HEK293T (cell line): ENCODE results near the gene PRICKLE1.
A peak's percentile ranks its signal among the peaks of the same experiment; 100 is the strongest.

Experiments used
- BHLHE40 ChIP-seq: fragments of 450-650 bp; IDR thresholded peaks from 2 replicates; pipeline ENCODE4 v1.6.1; 2016; ENCODE audit warnings: mild to moderate bottlenecking, moderate library complexity, borderline replicate concordance
- CTBP1 ChIP-seq: fragments of 450-650 bp; IDR thresholded peaks from 2 replicates; pipeline ENCODE4 v1.6.1; 2016; ENCODE audit warnings: borderline replicate concordance
- ELF4 ChIP-seq: fragments of 450-650 bp; IDR thresholded peaks from 2 replicates; pipeline ENCODE4 v1.6.1; 2017; ENCODE audit warnings: antibody characterized with exemption
- FOXA1 ChIP-seq: fragments of 450-650 bp; IDR thresholded peaks from 2 replicates; pipeline ENCODE4 v1.6.1; 2016; ENCODE audit warnings: mild to moderate bottlenecking
- FOXK2 ChIP-seq: fragments of 450-650 bp; IDR thresholded peaks from 2 replicates; pipeline ENCODE4 v1.6.1; 2016; ENCODE audit warnings: mild to moderate bottlenecking
- FOXM1 ChIP-seq: fragments of 450-650 bp; IDR thresholded peaks from 2 replicates; pipeline ENCODE4 v1.6.1; 2017; ENCODE audit warnings: mild to moderate bottlenecking, borderline replicate concordance
- HDGF ChIP-seq: fragments of 450-650 bp; IDR thresholded peaks from 2 replicates; pipeline ENCODE4 v1.6.1; 2017; ENCODE audit warnings: antibody characterized with exemption, borderline replicate concordance
- L3MBTL2 ChIP-seq: fragments of 450-650 bp; conservative IDR thresholded peaks from 2 replicates; pipeline ENCODE4 v1.6.1; 2016; ENCODE audit warnings: mild to moderate bottlenecking
- LEF1 ChIP-seq: fragments of 450-650 bp; IDR thresholded peaks from 2 replicates; pipeline ENCODE4 v1.6.1; 2017; ENCODE audit warnings: mild to moderate bottlenecking, borderline replicate concordance
- NFRKB ChIP-seq: fragments of 450-650 bp; IDR thresholded peaks from 2 replicates; pipeline ENCODE4 v1.6.1; 2016; ENCODE audit warnings: mild to moderate bottlenecking, moderate library complexity
- PKNOX1 ChIP-seq: fragments of 450-650 bp; IDR thresholded peaks from 2 replicates; pipeline ENCODE4 v1.6.1; 2016
- SP1 ChIP-seq: fragments of 450-650 bp; IDR thresholded peaks from 2 replicates; pipeline ENCODE4 v1.6.1; 2017
- SUZ12 ChIP-seq: fragments of 450-650 bp; IDR thresholded peaks from 2 replicates; pipeline ENCODE4 v1.6.1; 2016; ENCODE audit warnings: mild to moderate bottlenecking
- TARDBP ChIP-seq: fragments of 450-650 bp; IDR thresholded peaks from 2 replicates; pipeline ENCODE4 v1.6.1; 2016

GRCh38 chr12:42588524-42589464 is 752 bp downstream of the PRICKLE1 start:
- TF ChIP-seq PKNOX1 (no peak; the same call in 1 of the 2 replicates), CTBP1 (no peak), FOXA1 (no peak), L3MBTL2 (peak; percentile 49), NFRKB (no peak), BHLHE40 (no peak), TARDBP (no peak), SUZ12 (no peak), FOXK2 (no peak), HDGF (no peak), FOXM1 (no peak), ELF4 (no peak), LEF1 (no peak), SP1 (no peak)
